K562 (cell line): ENCODE measurements around the gene PIGQ. TPM values are rescaled to one million over a fixed set of nuclear protein-coding genes. Genes with fewer than 3 reads are reported as not detected.

Source experiments
- JUN ChIP-seq, 2 experiments: sonication (generic) in 1 of 2; formaldehyde crosslinking in 1 of 2; IDR thresholded peaks; 2 replicates each; pipeline versions ENCODE4 v1.6.1 to v1.8.0; 2012 to 2022; ENCODE audit warnings: borderline replicate concordance in 2 of 2, mild to moderate bottlenecking in 2 of 2, improper control_type of control experiment in 1 of 2, low read depth in 1 of 2, low read length in 1 of 2, missing genetic modification reagents in 1 of 2
- MTA2 ChIP-seq: fragments of 450-650 bp; IDR thresholded peaks from 2 replicates; pipeline ENCODE4 v1.6.1; 2016; ENCODE audit warnings: low read depth
- POU5F1 ChIP-seq: fragments of 150-350 bp; IDR thresholded peaks from 2 replicates; pipeline ENCODE4 v1.6.1; 2014; ENCODE audit warnings: borderline replicate concordance, low read length, low read depth, mild to moderate bottlenecking; ENCODE audit not compliant: partially characterized antibody
- polyA plus RNA-seq, 8 experiments: library from polyadenylated mRNA; depleted of rRNA in 4 of 8; stranded (reverse) in 5 of 8; unstranded in 3 of 8; fragments of >200 nt; fragmentation: Nextera tagmentation in 2 of 8; fragmentation: Illumina TruSeq in 1 of 8; extraction: Ambion mirVana in 2 of 8; extraction: Trizol in 1 of 8; gene quantifications; 2 replicates each; pipeline versions ENCODE4 v1.2.1 to v1.2.3, GENCODE V29; 2011 to 2014; ENCODE audit warnings: inconsistent platforms in 1 of 8, missing spikeins in 1 of 8
- total RNA-seq, 7 experiments: library from RNA; depleted of rRNA in 6 of 7; stranded (reverse); fragments of >200 nt in 6 of 7; fragmentation: Illumina TruSeq in 2 of 7; extraction: Trizol in 2 of 7; gene quantifications; 2 replicates each; pipeline versions ENCODE4 v1.2.1 to v1.2.3, GENCODE V29; 2011 to 2021; ENCODE audit warnings: low replicate concordance in 1 of 7
- TF ChIP-seq, protein P1 (sequence below): sonication (generic); formaldehyde crosslinking; IDR thresholded peaks from 2 replicates; pipeline ENCODE4 v1.8.0; 2022; ENCODE audit warnings: mild to moderate bottlenecking, missing genetic modification reagents

Gene PIGQ
- total and polyA plus RNA-seq, 9 of the 15 experiments (the other 6 are each of a cell fraction or from before 2014, with no cell fraction given) = 0.20 to 49.6 (median 11.7) TPM

- TF ChIP-seq, protein P1, sequence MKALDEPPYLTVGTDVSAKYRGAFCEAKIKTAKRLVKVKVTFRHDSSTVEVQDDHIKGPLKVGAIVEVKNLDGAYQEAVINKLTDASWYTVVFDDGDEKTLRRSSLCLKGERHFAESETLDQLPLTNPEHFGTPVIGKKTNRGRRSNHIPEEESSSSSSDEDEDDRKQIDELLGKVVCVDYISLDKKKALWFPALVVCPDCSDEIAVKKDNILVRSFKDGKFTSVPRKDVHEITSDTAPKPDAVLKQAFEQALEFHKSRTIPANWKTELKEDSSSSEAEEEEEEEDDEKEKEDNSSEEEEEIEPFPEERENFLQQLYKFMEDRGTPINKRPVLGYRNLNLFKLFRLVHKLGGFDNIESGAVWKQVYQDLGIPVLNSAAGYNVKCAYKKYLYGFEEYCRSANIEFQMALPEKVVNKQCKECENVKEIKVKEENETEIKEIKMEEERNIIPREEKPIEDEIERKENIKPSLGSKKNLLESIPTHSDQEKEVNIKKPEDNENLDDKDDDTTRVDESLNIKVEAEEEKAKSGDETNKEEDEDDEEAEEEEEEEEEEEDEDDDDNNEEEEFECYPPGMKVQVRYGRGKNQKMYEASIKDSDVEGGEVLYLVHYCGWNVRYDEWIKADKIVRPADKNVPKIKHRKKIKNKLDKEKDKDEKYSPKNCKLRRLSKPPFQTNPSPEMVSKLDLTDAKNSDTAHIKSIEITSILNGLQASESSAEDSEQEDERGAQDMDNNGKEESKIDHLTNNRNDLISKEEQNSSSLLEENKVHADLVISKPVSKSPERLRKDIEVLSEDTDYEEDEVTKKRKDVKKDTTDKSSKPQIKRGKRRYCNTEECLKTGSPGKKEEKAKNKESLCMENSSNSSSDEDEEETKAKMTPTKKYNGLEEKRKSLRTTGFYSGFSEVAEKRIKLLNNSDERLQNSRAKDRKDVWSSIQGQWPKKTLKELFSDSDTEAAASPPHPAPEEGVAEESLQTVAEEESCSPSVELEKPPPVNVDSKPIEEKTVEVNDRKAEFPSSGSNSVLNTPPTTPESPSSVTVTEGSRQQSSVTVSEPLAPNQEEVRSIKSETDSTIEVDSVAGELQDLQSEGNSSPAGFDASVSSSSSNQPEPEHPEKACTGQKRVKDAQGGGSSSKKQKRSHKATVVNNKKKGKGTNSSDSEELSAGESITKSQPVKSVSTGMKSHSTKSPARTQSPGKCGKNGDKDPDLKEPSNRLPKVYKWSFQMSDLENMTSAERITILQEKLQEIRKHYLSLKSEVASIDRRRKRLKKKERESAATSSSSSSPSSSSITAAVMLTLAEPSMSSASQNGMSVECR (CRISPR knock-in tag) = no peak
- TF ChIP-seq JUN (IDR thresholded peaks at IDR 0.05; ENCODE audit: borderline replicate concordance, low read depth, low read length) (no peak), JUN (CRISPR knock-in tag; IDR thresholded peaks at IDR 0.05; ENCODE audit: borderline replicate concordance) (no peak), MTA2 (no peak), POU5F1 (no peak)
Observed at GRCh38 chr16:624526-625070, 54.8 kb downstream of the PIGQ start (continued).
